GM19372 (cell line): ENCODE results near the gene ZSCAN1.

Experiments used
- ATAC-seq: cut with Tn5 transposase; IDR thresholded peaks from one replicate; pipeline ENCODE4 v1.9.1; 2021; ENCODE audit warnings: mild to moderate bottlenecking, low read depth, moderate library complexity; ENCODE audit not compliant: unreplicated experiment

Gene ZSCAN1

GRCh38 chr19:58067240-58067912, 33.6 kb downstream of the ZSCAN1 start:
- ATAC-seq = no peak

GRCh38 chr19:58079792-58080191, 46.0 kb downstream of the ZSCAN1 start:
- no peak for ATAC-seq

GRCh38 chr19:58083021-58083420, 49.2 kb downstream of the ZSCAN1 start:
- no peak for ATAC-seq

GRCh38 chr19:58084596-58085347, 50.9 kb downstream of the ZSCAN1 start:
- ATAC-seq = no peak

GRCh38 chr19:58085348-58085875, 51.6 kb downstream of the ZSCAN1 start:
- ATAC-seq = no peak

- no peak for ATAC-seq
Measured at GRCh38 chr19:58086825-58087710, 53.2 kb downstream of the ZSCAN1 start.

GRCh38 chr19:58088521-58089052, 54.8 kb downstream of the ZSCAN1 start:
- ATAC-seq = no peak

GRCh38 chr19:58089846-58090245, 56.0 kb downstream of the ZSCAN1 start:
- ATAC-seq = no peak

- no peak for ATAC-seq
Measured at GRCh38 chr19:58091251-58091995, 57.6 kb downstream of the ZSCAN1 start.

GRCh38 chr19:58093071-58093470, 59.2 kb downstream of the ZSCAN1 start:
- ATAC-seq = no peak

GRCh38 chr19:58095328-58095727, 61.5 kb downstream of the ZSCAN1 start:
- no peak for ATAC-seq

GRCh38 chr19:58096884-58097283, 63.1 kb downstream of the ZSCAN1 start:
- no peak for ATAC-seq

- no peak for ATAC-seq
Measured at GRCh38 chr19:58097349-58097748, 63.5 kb downstream of the ZSCAN1 start.

- ATAC-seq = peak; percentile 86
Measured at GRCh38 chr19:58097781-58098681, 64.2 kb downstream of the ZSCAN1 start, which contains the start of gene ZSCAN18. ZSCAN18 (minus strand) TSS chr19:58098231; CDS start chr19:58090267, 7,964 bp downstream.

- ATAC-seq = no peak
Measured at GRCh38 chr19:58098682-58098998, 64.8 kb downstream of the ZSCAN1 start.
